Measurements from ENCODE around the gene DMGDH.

The DMGDH gene

DNA sequence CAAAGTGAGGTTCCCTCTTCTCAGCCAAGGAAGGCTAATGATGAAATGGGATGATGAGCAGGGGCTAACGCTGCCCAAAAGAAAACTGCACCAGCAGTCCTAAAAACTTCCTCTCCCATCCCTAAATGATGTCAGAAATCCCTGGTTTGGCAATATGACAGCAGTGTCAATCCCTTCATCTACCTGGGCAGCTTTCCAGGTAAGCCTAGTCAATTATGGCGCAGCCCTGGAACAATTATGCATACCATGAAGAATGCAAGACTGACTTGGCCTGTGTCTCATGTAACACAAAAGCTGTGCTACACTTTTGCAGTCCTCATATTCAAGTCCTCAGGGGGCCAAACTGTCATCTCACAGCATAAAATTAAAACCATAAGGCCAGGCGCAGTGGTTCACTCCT lies 7.0 kb downstream of the DMGDH start:
- DNase-seq (ENCODE audit: low spot score), result no peak

DNA sequence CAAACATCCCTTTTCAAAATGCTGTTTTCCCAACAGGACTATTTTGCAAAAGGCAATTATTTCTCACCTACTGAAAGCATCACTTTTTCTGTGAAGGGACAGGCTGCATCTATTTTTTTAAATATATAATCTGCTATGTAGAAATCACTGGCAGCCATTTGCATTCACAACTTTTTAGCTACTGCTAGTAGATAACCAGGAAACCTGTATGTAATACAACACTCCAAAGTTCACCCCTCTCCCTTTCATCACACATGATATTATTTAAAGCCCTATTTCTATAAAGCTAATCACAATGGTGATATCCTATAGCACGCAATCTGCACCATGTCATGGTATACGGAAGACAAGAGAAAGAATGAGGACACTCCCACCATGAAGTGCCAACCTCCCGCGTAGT lies 9.8 kb downstream of the DMGDH start:
- DNase-seq (ENCODE audit: low spot score), result no peak

DNA sequence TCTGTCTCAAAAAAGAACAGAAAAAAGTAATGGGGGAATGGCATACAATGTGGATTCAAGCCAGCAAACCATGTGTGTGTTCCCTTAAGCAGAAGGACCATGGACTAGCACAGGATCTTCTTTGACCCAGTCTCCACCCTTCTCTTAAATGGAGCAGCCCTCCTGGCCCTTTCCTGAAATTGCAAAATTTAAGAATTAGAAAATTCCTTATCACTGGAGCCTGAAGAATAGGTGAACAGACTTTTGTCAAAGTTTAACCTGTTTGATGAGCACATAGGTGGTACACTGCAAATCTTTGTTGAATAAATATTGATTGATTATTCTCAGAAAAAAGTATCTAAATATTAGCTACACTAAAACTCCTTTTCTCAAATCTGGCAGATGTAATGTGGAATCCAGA lies 12.6 kb downstream of the DMGDH start:
- DNase-seq (ENCODE audit: low spot score), result no peak

DNA sequence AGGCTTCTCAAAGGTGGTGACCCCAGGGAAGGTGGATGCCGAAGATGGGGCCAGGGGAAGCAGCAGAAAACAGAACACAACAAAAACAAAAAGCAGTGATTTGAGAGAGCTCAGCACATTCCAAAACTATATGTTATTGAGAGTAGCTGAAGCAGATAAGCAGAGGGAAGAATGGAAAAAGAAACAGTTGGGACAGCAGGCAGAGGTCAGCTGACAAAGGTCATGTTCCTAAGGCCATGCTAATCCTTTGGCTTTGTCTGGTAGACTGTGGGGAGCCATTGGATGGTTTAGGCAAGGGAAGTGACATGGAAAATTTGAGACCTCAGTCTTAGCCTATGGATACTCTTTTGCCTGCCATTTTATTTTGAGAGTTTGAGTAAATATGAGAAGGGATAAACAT lies 14.5 kb downstream of the DMGDH start:
- no peak for DNase-seq (ENCODE audit: low spot score)

DNA sequence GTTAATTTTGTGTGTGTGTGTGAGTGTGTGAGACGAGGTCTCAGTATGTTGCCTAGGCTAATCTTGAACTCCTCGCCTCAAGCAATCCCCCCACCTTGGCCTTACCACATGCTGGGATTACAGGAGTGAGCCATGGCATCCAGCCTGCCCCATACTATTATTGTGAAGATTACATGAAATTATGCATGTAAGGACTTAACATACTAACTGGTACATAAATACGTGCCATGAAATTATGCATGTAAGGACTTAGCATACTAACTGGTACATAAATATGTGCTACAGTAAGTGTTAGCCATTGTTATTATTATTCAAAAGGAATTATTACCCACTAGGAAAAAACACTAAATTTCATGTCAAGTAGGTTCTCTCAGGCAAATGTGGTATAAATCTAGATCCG lies 16.2 kb downstream of the DMGDH start:
- no peak for DNase-seq (ENCODE audit: low spot score)

DNA sequence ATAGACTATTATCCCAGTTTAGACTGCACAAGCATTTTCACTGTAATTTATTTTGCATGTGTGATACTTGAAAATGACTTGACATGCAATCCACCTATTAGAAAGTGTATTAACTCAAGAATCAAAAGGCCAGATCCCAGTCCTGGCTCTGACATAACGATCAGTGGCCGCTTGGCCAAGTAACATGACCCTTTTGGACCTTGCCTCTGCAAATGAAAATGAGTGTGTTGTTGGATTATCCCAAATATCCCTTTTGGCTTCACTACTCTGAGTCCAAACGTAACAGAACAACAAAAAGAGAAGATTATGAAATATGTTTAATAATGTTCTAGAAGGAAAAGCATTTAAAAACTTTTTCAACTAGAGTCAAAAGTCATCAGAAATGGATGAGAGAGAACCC lies 19.0 kb downstream of the DMGDH start:
- no peak for DNase-seq (ENCODE audit: low spot score)

DNA sequence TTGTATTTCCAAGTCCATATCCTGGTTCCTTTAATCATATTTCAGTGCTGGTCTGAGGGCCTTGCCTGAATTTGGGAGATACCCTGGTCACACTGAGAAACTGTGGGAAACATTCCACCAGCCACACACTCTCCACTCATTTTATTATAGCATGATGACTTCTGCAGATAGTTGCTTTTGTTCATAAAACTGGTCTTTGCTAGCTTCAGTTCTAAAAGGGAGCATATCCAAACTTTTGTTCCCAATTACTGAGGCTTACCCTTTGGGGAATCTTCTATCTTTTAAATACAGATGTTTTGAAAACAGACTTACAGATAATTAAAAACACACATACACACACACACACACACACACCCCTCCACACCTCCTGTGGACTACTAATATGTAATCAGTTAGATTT lies 21.0 kb downstream of the DMGDH start:
- DNase-seq (ENCODE audit: low spot score), result no peak

DNA sequence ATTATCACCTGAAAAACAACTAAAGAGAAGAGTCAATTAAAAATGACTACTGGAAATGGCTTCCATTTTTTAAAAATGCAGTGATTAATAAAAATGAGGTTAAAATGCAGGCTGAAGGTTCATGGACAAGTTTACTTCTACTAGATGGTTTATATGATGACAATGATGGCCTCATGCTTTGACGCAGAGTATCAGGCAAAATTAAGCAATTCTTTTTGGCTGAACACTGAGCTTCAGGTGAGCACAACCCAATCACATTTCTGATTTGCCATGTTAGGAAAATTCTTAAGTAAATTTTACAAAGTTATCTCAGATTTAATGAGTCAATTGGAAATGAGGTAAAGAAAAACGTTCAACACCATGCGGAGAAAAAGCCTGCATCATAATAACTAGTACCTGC lies 22.3 kb downstream of the DMGDH start:
- no peak for DNase-seq (ENCODE audit: low spot score)

DNA sequence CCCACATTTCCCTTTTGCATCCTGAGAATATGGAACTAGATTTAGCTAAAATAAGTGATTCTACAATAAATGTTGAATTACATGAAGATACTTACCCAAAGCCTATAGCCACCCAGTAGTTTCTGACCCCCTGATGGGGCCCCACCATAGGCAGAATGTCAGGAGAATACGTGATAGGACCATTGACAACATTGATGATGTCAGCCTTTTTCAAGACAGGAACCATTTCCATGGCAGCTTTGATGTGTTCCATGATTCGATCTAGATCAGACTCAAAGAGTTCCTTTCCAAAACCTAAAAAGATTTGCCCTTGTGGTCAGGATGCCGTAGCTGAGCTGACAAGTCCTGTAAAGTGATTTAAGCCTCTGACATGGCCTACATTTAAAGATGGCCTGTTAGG lies 27.3 kb downstream of the DMGDH start:
- no peak for DNase-seq (ENCODE audit: low spot score)

DNA sequence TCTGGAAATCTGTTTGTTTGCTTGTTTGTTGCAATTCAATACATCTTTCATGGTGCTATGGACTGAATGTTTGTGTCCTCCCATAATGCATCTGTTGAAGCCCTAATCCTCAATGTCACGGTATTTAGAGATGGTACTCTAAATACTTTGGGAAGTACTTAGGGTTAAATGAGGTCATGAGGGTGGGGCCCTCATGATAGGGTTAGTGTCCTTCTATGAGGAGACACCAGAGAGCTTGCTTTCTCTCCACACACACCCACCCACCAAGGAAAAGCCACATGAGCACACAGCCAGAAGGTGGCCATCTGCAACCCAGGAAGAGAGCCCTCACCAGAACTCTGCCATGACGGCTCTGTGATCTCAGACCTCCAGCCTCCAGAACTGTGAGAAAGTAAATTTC lies 32.7 kb downstream of the DMGDH start:
- DNase-seq (ENCODE audit: low spot score), result no peak

DNA sequence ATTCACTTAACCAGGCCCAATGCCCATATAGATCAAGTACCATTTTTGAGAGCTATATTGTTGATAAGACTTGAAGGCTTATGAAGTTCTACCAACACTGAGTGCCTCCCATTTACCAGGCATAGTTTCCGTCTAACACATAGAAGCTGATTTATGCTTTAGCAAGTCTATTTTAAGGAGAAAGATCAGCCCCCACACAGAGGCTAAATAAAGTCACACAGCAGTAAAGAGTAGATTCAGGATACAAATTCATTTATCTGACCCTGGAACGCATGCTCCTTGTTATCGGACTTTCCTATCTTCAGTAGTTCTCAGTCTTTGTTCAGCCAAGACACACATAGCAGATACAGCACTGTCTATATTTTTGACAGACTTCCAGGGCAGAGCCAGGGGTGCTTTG lies 34.2 kb downstream of the DMGDH start:
- DNase-seq (ENCODE audit: low spot score), result no peak

DNA sequence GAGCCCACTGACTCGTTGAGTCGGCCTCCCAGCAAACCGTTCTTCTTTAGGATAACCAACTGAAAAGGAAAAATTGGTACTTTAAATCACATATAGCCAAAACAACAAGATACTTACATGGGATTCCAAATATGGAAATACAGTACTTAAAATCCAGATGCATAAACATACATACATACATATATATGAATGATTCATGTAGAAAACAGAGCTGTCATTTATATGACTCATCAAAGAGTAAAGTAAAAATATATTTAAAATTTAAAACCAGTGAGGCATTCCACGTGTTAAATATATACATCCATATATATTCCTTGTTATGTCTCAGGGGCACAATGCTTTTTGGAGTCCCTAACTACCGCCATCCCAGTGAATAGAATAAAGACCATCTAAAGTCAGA lies 36.7 kb downstream of the DMGDH start:
- DNase-seq (ENCODE audit: low spot score), result no peak

DNA sequence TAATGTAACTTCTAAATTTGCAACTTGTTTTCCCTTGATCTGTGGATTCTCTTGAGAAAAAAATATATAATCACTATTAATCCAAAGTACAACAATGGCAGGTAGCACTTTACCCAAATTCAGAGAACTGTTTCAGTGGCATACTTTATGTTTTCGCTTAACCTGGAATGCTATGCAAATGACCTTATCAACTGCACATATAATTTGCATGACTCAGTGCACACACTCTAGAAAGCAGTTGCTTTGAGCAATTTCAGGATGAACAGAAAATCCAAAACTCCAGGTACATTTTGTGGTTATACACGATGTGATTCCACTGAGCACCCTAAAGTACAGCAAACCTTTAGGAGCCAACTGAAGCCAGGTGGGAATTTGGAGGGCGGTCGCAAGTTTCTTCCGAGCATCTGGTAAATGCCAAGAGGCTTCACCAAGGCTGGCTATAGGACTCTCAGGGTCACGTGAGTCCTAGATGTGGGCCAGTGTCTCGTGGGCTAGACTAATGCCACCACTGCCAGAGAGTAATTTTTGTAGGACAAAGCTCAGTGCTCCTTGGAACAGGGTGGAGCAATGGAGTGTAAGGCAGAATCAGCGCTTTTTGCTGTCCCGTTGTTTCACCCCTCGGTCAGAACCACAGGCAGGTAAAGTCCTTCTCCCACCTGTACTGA lies 37.3 kb downstream of the DMGDH start:
- DNase-seq (ENCODE audit: low spot score), result no peak

DNA sequence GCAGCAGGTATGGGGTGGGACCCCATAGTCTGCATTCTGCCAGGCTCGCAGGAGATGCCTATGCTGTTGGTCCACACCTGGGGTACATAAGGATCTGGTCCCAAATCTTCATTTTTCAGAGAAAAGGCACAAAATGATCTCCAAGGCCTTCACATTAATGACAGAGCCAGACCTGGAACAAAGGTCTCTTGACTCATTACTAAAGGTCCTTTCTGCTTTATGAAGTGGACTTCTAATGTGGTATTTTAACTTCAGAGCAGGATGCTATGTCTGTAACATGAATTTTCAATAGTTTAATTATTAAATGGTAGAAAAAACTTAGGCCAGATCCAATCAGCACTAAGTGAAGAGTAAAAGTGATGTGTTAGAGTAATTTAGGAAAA lies 38.0 kb downstream of the DMGDH start:
- DNase-seq (ENCODE audit: low spot score), result no peak

DNA sequence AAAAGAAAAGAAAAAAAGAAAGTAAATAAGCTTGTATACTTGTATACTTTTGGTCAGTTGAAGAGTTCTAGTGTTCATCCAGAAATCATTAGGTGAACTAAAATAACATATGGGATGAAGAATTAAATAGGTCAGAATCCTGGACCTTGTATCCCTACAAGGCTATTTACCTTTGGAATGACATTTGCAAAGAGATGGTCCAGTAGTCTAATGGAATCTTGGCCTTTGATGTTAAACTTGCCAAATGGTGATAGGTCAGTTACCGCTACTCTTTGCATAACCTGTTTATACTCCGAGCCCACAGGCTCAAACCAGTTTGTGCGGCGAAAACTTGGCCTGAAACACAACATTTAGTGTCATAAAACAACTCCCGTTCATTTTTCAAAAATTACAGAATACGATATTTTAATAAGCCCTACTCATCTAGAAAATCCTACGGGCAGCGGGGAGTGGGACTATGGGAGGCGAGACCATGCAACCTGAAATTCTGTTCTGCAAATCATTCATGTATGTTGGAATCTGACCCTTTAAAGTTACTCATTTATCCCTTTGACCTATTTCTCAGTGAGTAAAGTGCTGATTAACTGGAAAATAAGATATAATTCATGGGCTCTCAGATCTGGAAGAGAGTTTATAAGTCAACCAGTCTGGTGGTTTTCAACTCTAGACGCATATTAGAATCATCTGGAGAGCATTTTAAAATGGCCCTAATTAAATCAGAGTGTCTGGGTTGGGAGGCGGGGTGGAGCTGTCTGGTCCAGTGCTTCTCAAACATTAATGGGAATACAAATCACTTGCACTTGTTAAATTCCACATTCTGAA lies 38.6 kb downstream of the DMGDH start:
- no peak for DNase-seq (ENCODE audit: low spot score)

DNA sequence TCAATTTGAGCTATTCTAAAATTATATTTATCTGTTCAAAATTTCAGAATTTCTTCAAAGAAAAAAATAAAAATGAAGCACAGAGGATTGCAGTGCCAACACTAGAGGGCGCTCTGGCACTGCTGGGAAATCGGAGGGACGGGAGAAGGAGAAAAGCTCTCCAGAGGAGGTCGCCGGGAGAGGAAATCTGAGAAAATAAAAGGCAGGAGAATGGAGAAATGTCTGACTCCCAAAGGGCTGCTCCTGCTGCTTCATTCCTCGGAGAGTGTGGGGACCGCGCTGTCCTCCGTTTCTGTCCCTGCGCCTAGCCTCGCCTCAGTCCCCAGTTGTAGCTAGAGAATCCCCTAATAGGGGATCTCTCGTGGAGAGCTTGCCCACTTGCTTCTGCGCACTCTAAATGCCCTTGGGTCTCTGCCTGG lies 44.4 kb downstream of the DMGDH start:
- peak; percentile 24 for DNase-seq (ENCODE audit: low spot score)

DNA sequence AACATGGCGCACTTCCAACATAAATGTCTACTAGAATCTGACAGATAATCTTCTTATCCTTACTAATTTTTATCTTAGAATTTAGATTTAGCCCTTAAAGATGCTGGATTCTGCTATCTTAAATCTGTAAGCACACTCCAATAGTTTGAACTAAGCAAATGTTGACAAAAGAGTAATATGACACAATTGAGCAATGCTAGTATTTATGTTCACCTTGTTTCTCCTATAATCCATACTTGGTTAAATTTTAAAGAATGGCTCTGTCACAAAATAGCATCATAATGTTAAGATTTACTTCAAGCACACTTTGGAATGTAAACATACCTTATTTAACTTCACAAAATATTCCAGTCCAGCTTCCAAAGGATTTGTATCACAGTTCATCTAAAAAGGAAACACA lies 45.5 kb downstream of the DMGDH start:
- DNase-seq (ENCODE audit: low spot score), result no peak

DNA sequence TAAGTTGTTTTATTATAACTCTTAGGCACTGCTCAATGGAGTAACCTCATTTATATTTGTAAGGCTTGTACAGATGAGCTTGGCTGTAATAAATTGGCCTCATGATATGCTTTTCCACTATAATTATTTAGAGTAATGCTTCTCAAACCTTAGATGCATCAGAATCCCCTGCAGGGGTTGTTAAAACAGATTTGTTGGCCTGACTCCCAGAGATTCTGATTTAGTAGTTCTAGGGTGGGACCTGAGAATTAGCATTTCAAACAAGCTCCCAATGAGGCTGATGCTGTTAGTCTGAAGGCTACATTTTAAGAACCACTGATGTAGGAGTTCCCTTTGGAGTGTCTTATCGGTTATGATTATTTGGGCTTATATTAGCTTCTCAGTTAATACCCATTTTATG lies 46.1 kb downstream of the DMGDH start:
- no peak for DNase-seq (ENCODE audit: low spot score)

DNA sequence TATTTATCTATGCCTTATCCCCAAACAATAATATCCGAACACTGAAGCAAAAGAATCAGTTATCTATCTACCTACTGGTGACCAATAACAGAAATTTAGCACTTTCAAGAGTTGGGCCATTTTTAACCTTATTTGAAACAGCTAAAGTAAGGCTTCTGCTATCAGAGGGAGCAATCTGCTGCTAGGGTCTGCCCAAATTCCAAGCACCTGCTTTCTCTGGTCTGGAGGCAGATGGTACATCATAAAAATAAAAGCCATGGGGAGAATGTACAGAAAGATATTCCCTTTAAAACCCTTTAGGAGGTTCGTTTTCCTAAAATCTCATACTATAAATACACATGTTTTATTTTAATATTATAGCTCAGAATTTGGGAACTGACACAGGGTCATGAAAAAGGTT lies 46.7 kb downstream of the DMGDH start:
- DNase-seq (ENCODE audit: low spot score), result no peak

DNA sequence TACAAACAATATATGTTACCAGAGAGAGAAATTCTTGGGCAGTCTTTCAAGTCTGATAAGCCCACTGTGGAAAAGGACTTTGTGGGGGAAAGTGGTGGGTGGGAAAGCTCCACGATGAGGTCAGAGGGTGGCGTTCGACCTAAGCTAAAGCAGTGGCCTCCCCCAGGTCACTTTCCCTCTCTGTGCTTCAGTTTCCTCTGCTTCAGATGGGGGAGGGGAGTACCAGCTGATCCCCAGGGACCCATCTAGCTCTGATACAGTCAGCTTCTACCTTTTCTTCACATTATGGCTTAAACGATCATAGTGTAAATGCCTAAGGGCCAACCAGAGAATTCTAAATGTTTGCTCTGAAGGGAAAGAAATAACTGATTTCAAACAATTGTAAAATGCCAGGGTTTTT lies 47.7 kb downstream of the DMGDH start:
- no peak for DNase-seq (ENCODE audit: low spot score)

DNA sequence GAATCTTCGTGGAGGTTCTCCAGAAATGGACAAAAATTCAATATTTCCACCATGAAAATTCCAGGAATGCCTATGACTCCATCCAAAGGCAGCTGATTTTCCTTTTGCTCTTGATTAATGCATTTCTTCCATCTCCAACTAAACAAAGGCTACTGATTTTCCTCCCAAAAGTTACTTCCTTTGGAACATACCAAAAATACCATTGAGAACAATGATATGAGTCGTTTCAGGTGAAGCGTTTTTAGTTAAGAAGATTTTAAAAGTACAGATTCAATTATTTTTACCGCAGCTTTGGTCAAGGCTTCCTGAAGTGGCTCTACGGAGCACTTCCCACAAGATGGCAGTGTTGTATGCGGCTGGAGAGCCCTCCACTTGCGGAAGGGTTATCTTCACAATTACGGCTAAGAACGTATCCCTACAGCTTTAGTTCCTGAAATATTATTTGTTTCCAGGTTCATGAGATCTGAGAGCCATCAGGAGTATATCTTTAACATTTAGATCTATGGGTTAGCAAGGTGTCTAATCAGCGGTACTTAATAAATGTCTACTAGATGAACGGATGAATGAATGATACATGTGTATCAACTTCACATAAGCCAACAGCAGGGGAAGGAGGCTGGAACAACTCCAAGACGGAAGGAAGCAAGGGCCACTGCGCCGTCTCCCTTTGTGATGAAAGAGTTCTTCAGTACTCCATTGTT lies 48.5 kb downstream of the DMGDH start:
- DNase-seq (ENCODE audit: low spot score), result peak; percentile 23

DNA sequence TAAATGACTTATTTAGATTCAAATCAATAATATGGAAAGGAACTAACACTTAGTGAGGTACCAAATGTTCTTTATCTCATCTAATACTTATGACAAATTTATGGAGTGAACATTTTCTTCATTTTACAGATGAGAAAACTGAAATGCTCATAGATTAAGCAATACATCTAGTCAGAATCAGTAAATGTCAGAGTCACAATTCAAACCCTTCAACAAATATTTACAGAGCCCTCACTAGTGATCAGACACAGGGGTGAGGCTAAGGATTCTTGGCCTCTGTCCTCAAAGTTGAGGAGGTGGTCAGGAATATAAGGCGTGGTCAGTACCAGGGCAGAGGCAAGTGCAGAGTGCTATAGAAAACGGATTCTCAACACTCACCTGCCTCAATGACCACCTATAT lies 54.8 kb downstream of the DMGDH start:
- no peak for DNase-seq (ENCODE audit: low spot score)

DNA sequence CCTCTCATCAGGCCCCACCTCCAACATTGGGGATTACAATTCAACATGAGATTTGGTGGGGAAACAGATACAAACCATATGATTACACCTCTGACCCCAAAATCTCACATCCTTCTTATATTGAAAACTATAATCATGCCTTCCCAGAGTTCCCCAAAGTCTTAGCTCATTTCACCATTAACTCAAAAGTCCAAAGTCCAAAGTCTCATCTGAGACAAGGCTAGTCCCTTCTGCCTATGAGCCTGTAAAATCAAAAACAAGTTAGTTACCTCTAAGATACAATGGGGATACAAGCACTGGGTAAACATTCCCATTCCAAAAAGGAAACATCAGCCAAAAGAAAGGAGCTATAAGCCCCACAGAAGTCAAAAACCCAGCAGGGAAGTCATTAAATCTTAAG lies 57.6 kb downstream of the DMGDH start:
- no peak for DNase-seq (ENCODE audit: low spot score)
